Esophagus squamous epithelium (tissue), 4 donors: ENCODE data around the gene MED29.

Source experiments
- CTCF ChIP-seq, 6 experiments: fragments of 450-650 bp in 4 of 6; fragments of 200-600 bp in 2 of 6; sonication (generic) in 2 of 6; IDR thresholded peaks; one replicate each; pipeline ENCODE4 v1.5.1; 2016 to 2019; ENCODE audit warnings: antibody characterized with exemption in 6 of 6, mild to moderate bottlenecking in 4 of 6, moderate library complexity in 4 of 6
- POLR2A ChIP-seq, 4 donors: fragments of 450-650 bp; IDR thresholded peaks; one replicate each; pipeline ENCODE4 v1.6.1; 2017; ENCODE audit warnings: antibody characterized with exemption in 4 of 4, mild to moderate bottlenecking in 4 of 4, moderate library complexity in 3 of 4

GRCh38 chr19:39403331-39404312, 12.4 kb downstream of the MED29 start:
- TF ChIP-seq POLR2A (IDR thresholded peaks at IDR 0.05) (peak in 3 of 4 donors; percentile 23 to 82 (median 41)), CTCF (IDR thresholded peaks at IDR 0.05) (no peak)
